AG04449 (cell line): ENCODE measurements around the gene NCAPH2.

ENCODE experiments used
- CTCF ChIA-PET: fragments of 350-600 bp; formaldehyde crosslinking; extraction: SDS; loops from one replicate; lab custom pipeline; 2021; ENCODE audit warnings: antibody characterized with exemption; lab: Yijun Ruan, JAX
- POLR2A ChIA-PET: fragments of 400-600, 350-600 bp; formaldehyde crosslinking; extraction: SDS; loops from one replicate; lab custom pipeline; 2020; ENCODE audit warnings: antibody characterized with exemption, inconsistent platforms; lab: Yijun Ruan, JAX
- DNase-seq: peaks from one replicate; pipeline ENCODE4 v3.0.0-alpha.2; 2010; ENCODE audit warnings: low read depth, low spot score
- H3K4me3 ChIP-seq: 2 replicates; pipeline ENCODE4 v1.5.1; 2011; ENCODE audit warnings: low read depth, mild to moderate bottlenecking, control low read depth, low read length
- TF ChIP-seq, protein P1 (sequence below): IDR thresholded peaks from one replicate; pipeline ENCODE4 v1.5.1; 2011; ENCODE audit warnings: mild to moderate bottlenecking, moderate library complexity, low read length, control low read depth, inconsistent platforms; ENCODE audit not compliant: insufficient read depth; ENCODE audit errors: missing control alignments

The NCAPH2 gene

DNA sequence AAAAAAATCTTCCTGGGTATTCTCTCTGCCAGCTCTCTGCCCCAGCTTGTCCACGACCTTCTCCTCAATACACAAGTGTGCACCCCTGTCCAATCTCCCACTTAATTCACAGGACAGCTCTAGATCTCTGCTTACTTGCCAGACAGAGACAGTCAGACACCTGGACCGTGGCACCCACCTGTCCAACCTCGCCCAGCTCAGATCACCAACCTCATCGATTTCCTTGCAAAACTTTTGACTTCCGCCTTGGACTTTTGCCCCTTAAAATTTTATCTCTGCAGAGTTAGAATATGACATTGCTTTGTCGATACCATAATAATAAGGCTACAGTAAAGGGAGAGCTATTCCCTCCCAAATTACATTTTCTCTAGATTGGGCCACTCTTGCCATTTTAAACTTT is 10.9 kb upstream of the NCAPH2 start:
- no peak for DNase-seq
- TF ChIP-seq, protein P1, sequence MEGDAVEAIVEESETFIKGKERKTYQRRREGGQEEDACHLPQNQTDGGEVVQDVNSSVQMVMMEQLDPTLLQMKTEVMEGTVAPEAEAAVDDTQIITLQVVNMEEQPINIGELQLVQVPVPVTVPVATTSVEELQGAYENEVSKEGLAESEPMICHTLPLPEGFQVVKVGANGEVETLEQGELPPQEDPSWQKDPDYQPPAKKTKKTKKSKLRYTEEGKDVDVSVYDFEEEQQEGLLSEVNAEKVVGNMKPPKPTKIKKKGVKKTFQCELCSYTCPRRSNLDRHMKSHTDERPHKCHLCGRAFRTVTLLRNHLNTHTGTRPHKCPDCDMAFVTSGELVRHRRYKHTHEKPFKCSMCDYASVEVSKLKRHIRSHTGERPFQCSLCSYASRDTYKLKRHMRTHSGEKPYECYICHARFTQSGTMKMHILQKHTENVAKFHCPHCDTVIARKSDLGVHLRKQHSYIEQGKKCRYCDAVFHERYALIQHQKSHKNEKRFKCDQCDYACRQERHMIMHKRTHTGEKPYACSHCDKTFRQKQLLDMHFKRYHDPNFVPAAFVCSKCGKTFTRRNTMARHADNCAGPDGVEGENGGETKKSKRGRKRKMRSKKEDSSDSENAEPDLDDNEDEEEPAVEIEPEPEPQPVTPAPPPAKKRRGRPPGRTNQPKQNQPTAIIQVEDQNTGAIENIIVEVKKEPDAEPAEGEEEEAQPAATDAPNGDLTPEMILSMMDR = no peak
- ChIA-PET CTCF (interaction anchor here (1.0 to 3.1 kb wide), 16 partner anchors 9 to 256 kb away, joined by 3 to 24 read pairs (median 4); partner anchors contain the start of genes LMF2, MIOX, NCAPH2 and SYCE3), POLR2A (interaction anchor here (0.7 to 1.9 kb wide), 3 partner anchors 9 to 53 kb away, joined by 3 to 5 read pairs (median 3); partner anchors contain the start of gene SCO2)
- no peak overlapping the region for H3K4me3 ChIP-seq

- H3K4me3 ChIP-seq = no peak overlapping the region
- no peak for DNase-seq
- CTCF ChIA-PET = interaction anchor here (0.7 to 3.1 kb wide), 18 partner anchors 8 to 257 kb away, joined by 3 to 24 read pairs (median 4); partner anchors contain the start of genes MIOX and SCO2
- POLR2A ChIA-PET = interaction anchor here (0.9 kb wide), 1 partner anchor 9 kb away, joined by 4 read pairs; the partner anchor contains the start of genes LMF2 and NCAPH2
- TF ChIP-seq, protein P1 = peak; percentile 63
Observed at GRCh38 chr22:50498322-50498890, 9.6 kb upstream of the NCAPH2 start.

DNA sequence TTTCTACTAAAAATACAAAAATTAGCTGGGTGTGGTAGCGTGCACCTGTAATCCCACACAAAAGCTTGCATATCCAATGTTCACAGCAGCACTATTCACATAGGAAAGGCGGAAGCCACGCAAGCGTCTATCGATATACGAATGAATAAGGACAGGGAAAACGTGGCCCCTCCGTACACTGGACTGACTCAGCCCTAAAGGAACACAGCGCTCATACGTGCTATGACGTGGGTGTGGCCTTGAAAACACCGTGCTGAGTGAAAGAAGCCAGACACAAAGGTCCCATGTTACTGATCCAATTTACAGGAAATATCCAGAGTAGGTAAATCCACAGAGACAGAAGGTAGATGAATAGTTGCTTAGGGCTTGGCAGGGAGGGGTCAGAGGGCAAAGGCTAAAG is 7.6 kb upstream of the NCAPH2 start:
- ChIA-PET POLR2A (no interaction called here), CTCF (interaction anchor here (0.6 to 1.4 kb wide), 3 partner anchors 9 to 353 kb away, joined by 3 to 4 read pairs (median 3); no protein-coding TSS in a partner anchor)
- DNase-seq = no peak
- TF ChIP-seq, protein P1 = no peak
- H3K4me3 ChIP-seq = no peak overlapping the region

GRCh38 chr22:50502096-50502495 is 5.9 kb upstream of the NCAPH2 start:
- no peak overlapping the region for H3K4me3 ChIP-seq
- ChIA-PET CTCF (no interaction called here), POLR2A (no interaction called here)
- TF ChIP-seq, protein P1 = no peak
- DNase-seq = no peak

DNA sequence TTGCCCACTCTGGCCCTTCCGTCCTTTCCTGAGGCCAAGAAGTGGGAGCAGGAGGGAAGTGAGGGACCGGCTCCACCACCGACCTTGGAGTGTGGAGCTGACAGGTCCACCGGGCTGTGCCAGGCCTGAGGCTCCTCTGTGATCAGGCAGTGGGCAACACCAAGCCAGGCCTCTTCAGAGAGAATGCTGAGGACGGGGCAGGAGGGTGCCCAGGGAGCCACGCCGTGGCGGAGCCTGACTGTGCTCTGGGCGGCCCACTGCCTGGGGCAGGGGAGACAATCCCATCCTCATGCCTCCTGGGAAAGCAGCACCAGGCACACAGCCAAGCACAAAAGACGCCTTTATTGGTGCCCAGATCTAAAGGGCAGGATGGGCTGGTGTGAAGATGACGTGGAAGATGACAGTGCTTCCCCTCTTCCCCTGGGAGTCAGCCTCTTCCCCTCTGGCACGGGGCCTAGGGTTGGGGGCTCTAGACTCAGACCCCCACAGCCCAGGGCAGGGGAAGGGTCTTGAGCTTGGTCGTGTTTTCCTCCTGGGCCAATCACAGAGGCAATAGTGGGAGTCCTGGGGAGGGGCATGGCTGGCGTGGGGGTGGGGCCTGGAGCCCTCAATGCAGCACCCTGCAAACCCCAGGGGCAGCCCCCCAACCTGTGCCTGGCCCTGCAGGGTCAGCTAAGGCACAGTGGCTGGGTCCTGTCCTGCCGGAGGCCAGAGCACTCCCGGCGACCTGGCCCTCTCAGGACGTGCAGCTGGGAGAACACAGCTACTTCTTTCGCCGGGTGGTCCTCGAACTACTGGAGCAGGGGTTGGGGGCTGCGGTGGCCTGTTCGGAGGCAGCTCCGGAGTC is 5.2 kb upstream of the NCAPH2 start:
- ChIA-PET CTCF (interaction anchor here (1.1 to 1.6 kb wide), 2 partner anchors 10 to 16 kb away, joined by 3 to 5 read pairs; no protein-coding TSS in a partner anchor), POLR2A (interaction anchor here (0.6 kb wide), 1 partner anchor 117 kb away, joined by 4 read pairs; no protein-coding TSS in a partner anchor)
- TF ChIP-seq, protein P1 = no peak
- H3K4me3 ChIP-seq = no peak overlapping the region
- DNase-seq = no peak
